Activated CD8-positive, alpha-beta memory T cell treated with anti-CD3 and anti-CD28 coated beads, Interleukin-2, amount 50 U/mL, for 1 hour (primary cell): ENCODE measurements around the gene DNPH1.

Experiments
- DNase-seq: peaks from one replicate; pipeline ENCODE4 v3.0.0-alpha.2; 2020; ENCODE audit errors: extremely low read depth

DNPH1 gene

GRCh38 chr6:43263314-43264178, 34.3 kb upstream of the DNPH1 start:
- peak; percentile 26 for DNase-seq

GRCh38 chr6:43262780-43263313, 33.6 kb upstream of the DNPH1 start:
- DNase-seq: no peak

- DNase-seq: no peak
These were observed 32.9 kb upstream of the DNPH1 start for GRCh38 chr6:43262000-43262779.

- DNase-seq: no peak
These were observed 31.9 kb upstream of the DNPH1 start for GRCh38 chr6:43261198-43261597.

GRCh38 chr6:43260791-43261190, 31.5 kb upstream of the DNPH1 start:
- DNase-seq: no peak

GRCh38 chr6:43258807-43259686, 29.8 kb upstream of the DNPH1 start:
- no peak for DNase-seq

GRCh38 chr6:43258180-43258579, 28.9 kb upstream of the DNPH1 start:
- no peak for DNase-seq

- no peak for DNase-seq
These were observed 28.3 kb upstream of the DNPH1 start for GRCh38 chr6:43257367-43258145.

GRCh38 chr6:43256670-43257366, 27.5 kb upstream of the DNPH1 start:
- no peak for DNase-seq

- DNase-seq: no peak
These were observed 26.2 kb upstream of the DNPH1 start for GRCh38 chr6:43255408-43256054.

- no peak for DNase-seq
These were observed 25.6 kb upstream of the DNPH1 start for GRCh38 chr6:43254846-43255245.

- no peak for DNase-seq
These were observed 25.0 kb upstream of the DNPH1 start for GRCh38 chr6:43254138-43254817.

GRCh38 chr6:43253401-43253800, 24.1 kb upstream of the DNPH1 start:
- DNase-seq: no peak

GRCh38 chr6:43250992-43251373, 21.7 kb upstream of the DNPH1 start:
- no peak for DNase-seq

GRCh38 chr6:43248791-43249190, 19.5 kb upstream of the DNPH1 start:
- DNase-seq: no peak

GRCh38 chr6:43248101-43248500, 18.8 kb upstream of the DNPH1 start:
- DNase-seq: no peak

GRCh38 chr6:43247114-43247999, 18.1 kb upstream of the DNPH1 start:
- peak; percentile 29 for DNase-seq
